ENCODE measurements around the gene EXOC3L2. TPM values are rescaled to one million over a fixed set of nuclear protein-coding genes. Genes with fewer than 3 reads are reported as not detected.

EXOC3L2 gene
- total and polyA plus RNA-seq, 9 donors: 0.63 to 3.2 (median 1.2) TPM; not detected in 1

- no peaks in the 10 kb centered on the region for H3K36me3 ChIP-seq
- peak within 1 kb of the TSS; percentile 55 to 71 for H3K27ac ChIP-seq
- TF ChIP-seq CTCF (IDR thresholded peaks at IDR 0.05) (peak; percentile 18 to 29 (median 21)), EP300 (IDR thresholded peaks at IDR 0.05) (peak; percentile 77), POLR2A (IDR thresholded peaks at IDR 0.05) (peak; percentile 79)
- no peaks in the 10 kb centered on the region for H3K27me3 ChIP-seq
- 0 to 1% (median 0%) methylated on average over 50 to 51 of the region's 51 CpGs for WGBS, 3 donors
- H3K9me3 ChIP-seq: no peaks in the 10 kb centered on the region
- H3K4me3 ChIP-seq: peak within 1 kb of the TSS; percentile 75
- peaks cover 7% of the 10 kb centered on the region for H3K4me1 ChIP-seq (ENCODE audit: insufficient read depth)
- intact Hi-C loops (cut with DNase I): no loop called here
- DNase-seq: peak; percentile 100
Measured at GRCh38 chr19:45178262-45179071, 66.7 kb downstream of the EXOC3L2 start, which contains the start of gene BLOC1S3. BLOC1S3 (plus strand) TSS chr19:45178784; CDS start chr19:45179297, 513 bp downstream.

- Histone ChIP-seq H3K4me3 (peak within 1 kb of the TSS; percentile 75), H3K27me3 (no peaks in the 10 kb centered on the region), H3K36me3 (no peaks in the 10 kb centered on the region), H3K9me3 (no peaks in the 10 kb centered on the region), H3K4me1 (ENCODE audit: insufficient read depth) (peaks cover 7% of the 10 kb centered on the region), H3K27ac (peak within 1 kb of the TSS; percentile 55 to 71)
- 0 to 1% (median 1%) methylated on average over 36 of the region's 36 CpGs for WGBS, 3 donors
- intact Hi-C loops (cut with DNase I): no loop called here
- TF ChIP-seq EP300 (IDR thresholded peaks at IDR 0.05) (no peak), POLR2A (IDR thresholded peaks at IDR 0.05) (peak; percentile 57)
- DNase-seq: no peak
Measured at GRCh38 chr19:45177817-45178261, 67.4 kb downstream of the EXOC3L2 start, which contains the start of gene TRAPPC6A. TRAPPC6A (minus strand) TSS chr19:45178237; CDS start chr19:45178218, 19 bp downstream.

GRCh38 chr19:45175515-45176345, 69.5 kb downstream of the EXOC3L2 start:
- intact Hi-C loops (cut with DNase I): no loop called here
- Histone ChIP-seq H3K4me3 (no peak overlapping the region), H3K27ac (no peak overlapping the region), H3K4me1 (ENCODE audit: insufficient read depth) (peaks cover 5% of the 10 kb centered on the region), H3K36me3 (no peaks in the 10 kb centered on the region), H3K27me3 (no peaks in the 10 kb centered on the region), H3K9me3 (no peaks in the 10 kb centered on the region)
- no peak for DNase-seq
- 70 to 80% (median 76%) methylated on average over 10 of the region's 10 CpGs for WGBS, 3 donors
- TF ChIP-seq POLR2A (IDR thresholded peaks at IDR 0.05) (no peak), CTCF (IDR thresholded peaks at IDR 0.05) (no peak), EP300 (IDR thresholded peaks at IDR 0.05) (no peak)

- Histone ChIP-seq H3K36me3 (no peaks in the 10 kb centered on the region), H3K27me3 (no peaks in the 10 kb centered on the region), H3K27ac (no peak overlapping the region), H3K4me3 (no peak overlapping the region), H3K4me1 (ENCODE audit: insufficient read depth) (peaks cover 5% of the 10 kb centered on the region), H3K9me3 (no peaks in the 10 kb centered on the region)
- TF ChIP-seq EP300 (IDR thresholded peaks at IDR 0.05) (no peak), POLR2A (IDR thresholded peaks at IDR 0.05) (no peak), CTCF (IDR thresholded peaks at IDR 0.05) (no peak)
- intact Hi-C loops (cut with DNase I): no loop called here
- 72 to 76% (median 76%) methylated on average over 12 of the region's 12 CpGs for WGBS, 3 donors
- DNase-seq: no peak
Measured at GRCh38 chr19:45173816-45174215, 71.4 kb downstream of the EXOC3L2 start.
